Liver (tissue), 3 donors: ENCODE measurements around the gene CHPF2.

Experiments used
- ATF3 ChIP-seq: IDR thresholded peaks from 2 replicates; pipeline ENCODE4 v1.6.1; 2016; ENCODE audit warnings: antibody characterized with exemption
- CTCF ChIP-seq: fragments of 150-350 bp; IDR thresholded peaks from 2 replicates; pipeline ENCODE4 v1.5.1; 2017; ENCODE audit warnings: improper control_type of control experiment, low read depth, low read length; ENCODE audit not compliant: missing input control
- FOXA1 ChIP-seq: IDR thresholded peaks from 2 replicates; pipeline ENCODE4 v1.6.1; 2016; ENCODE audit warnings: antibody characterized with exemption
- GABPA ChIP-seq, 2 donors: IDR thresholded peaks in 1 of 2; conservative IDR thresholded peaks in 1 of 2; 2 replicates each; pipeline ENCODE4 v1.6.1; 2016; ENCODE audit warnings: antibody characterized with exemption in 2 of 2, mild to moderate bottlenecking in 1 of 2, moderate library complexity in 1 of 2
- HNF4A ChIP-seq, 2 donors: conservative IDR thresholded peaks; 2 replicates each; pipeline ENCODE4 v1.6.1; 2016; ENCODE audit warnings: antibody characterized with exemption in 2 of 2, mild to moderate bottlenecking in 2 of 2
- HNF4G ChIP-seq: IDR thresholded peaks from 2 replicates; pipeline ENCODE4 v1.6.1; 2016; ENCODE audit warnings: antibody characterized with exemption
- JUND ChIP-seq, 2 donors: IDR thresholded peaks; 2 replicates each; pipeline ENCODE4 v1.6.1; 2016; ENCODE audit warnings: antibody characterized with exemption in 2 of 2
- MAX ChIP-seq: IDR thresholded peaks from 2 replicates; pipeline ENCODE4 v1.6.1; 2016; ENCODE audit warnings: antibody characterized with exemption
- RAD21 ChIP-seq, 2 donors: IDR thresholded peaks; 2 replicates each; pipeline ENCODE4 v1.6.1; 2016; ENCODE audit warnings: antibody characterized with exemption in 2 of 2, mild to moderate bottlenecking in 2 of 2
- REST ChIP-seq: IDR thresholded peaks from 2 replicates; pipeline ENCODE4 v1.6.1; 2016; ENCODE audit warnings: antibody characterized with exemption, mild to moderate bottlenecking
- SP1 ChIP-seq: IDR thresholded peaks from 2 replicates; pipeline ENCODE4 v1.6.1; 2018; ENCODE audit warnings: antibody characterized with exemption, mild to moderate bottlenecking
- YY1 ChIP-seq: IDR thresholded peaks from 2 replicates; pipeline ENCODE4 v1.6.1; 2016; ENCODE audit warnings: antibody characterized with exemption, mild to moderate bottlenecking
- ZBTB33 ChIP-seq: IDR thresholded peaks from 2 replicates; pipeline ENCODE4 v1.6.1; 2016; ENCODE audit warnings: antibody characterized with exemption
- donor health status: healthy.
- donor health status: healthy.

- no peak for TF ChIP-seq CTCF
- TF ChIP-seq FOXA1, result no peak
- no peak for TF ChIP-seq MAX
- no peak for TF ChIP-seq ATF3
- TF ChIP-seq REST, result no peak
- no peak for TF ChIP-seq YY1
- TF ChIP-seq GABPA (IDR thresholded peaks at IDR 0.05 in 1 of 2, conservative IDR thresholded peaks at IDR 0.05 in 1 of 2), result no peak
- TF ChIP-seq JUND (IDR thresholded peaks at IDR 0.05), result no peak
- no peak for TF ChIP-seq RAD21 (IDR thresholded peaks at IDR 0.05)
- TF ChIP-seq HNF4G, result no peak
- TF ChIP-seq HNF4A (conservative IDR thresholded peaks at IDR 0.05), result no peak
- no peak for TF ChIP-seq ZBTB33
- no peak for TF ChIP-seq SP1
Observed at GRCh38 chr7:151223728-151224127, 8.6 kb upstream of the CHPF2 start.
